AG09319 (cell line): Measurements from ENCODE around the gene LRRFIP2.

Experiments used
- DNase-seq: peaks from one replicate; pipeline ENCODE4 v3.0.0-alpha.2; 2010; ENCODE audit warnings: low read depth; ENCODE audit errors: extremely low read depth
- TF ChIP-seq, protein P1 (sequence below): IDR thresholded peaks from 2 replicates; pipeline ENCODE4 v1.5.1; 2011; ENCODE audit warnings: low read depth, mild to moderate bottlenecking, inconsistent platforms, low read length, moderate library complexity

LRRFIP2 gene

GRCh38 chr3:37028329-37028728, 146.1 kb downstream of the LRRFIP2 start:
- DNase-seq, result no peak
- TF ChIP-seq, protein P1, sequence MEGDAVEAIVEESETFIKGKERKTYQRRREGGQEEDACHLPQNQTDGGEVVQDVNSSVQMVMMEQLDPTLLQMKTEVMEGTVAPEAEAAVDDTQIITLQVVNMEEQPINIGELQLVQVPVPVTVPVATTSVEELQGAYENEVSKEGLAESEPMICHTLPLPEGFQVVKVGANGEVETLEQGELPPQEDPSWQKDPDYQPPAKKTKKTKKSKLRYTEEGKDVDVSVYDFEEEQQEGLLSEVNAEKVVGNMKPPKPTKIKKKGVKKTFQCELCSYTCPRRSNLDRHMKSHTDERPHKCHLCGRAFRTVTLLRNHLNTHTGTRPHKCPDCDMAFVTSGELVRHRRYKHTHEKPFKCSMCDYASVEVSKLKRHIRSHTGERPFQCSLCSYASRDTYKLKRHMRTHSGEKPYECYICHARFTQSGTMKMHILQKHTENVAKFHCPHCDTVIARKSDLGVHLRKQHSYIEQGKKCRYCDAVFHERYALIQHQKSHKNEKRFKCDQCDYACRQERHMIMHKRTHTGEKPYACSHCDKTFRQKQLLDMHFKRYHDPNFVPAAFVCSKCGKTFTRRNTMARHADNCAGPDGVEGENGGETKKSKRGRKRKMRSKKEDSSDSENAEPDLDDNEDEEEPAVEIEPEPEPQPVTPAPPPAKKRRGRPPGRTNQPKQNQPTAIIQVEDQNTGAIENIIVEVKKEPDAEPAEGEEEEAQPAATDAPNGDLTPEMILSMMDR, result no peak

DNA sequence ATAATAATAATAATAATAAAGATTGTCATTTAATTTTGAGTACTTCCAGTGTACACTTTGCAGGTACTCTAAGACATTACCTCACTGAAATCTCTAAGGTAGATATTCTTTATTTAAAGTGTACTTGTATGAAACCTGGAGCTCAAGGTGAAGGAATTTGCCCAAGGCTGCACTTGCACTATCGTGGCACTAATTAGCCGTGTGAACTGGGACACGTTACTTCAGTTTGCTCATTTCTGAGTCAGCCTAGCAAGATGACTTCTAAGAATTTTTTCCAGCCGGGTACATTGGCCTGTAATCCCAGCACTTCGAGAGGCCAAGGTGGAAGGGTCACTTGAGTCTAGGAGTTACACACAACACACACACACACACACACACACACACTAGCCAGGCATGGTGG, 147.5 kb downstream of the LRRFIP2 start:
- TF ChIP-seq, protein P1, result no peak
- DNase-seq, result no peak

DNA sequence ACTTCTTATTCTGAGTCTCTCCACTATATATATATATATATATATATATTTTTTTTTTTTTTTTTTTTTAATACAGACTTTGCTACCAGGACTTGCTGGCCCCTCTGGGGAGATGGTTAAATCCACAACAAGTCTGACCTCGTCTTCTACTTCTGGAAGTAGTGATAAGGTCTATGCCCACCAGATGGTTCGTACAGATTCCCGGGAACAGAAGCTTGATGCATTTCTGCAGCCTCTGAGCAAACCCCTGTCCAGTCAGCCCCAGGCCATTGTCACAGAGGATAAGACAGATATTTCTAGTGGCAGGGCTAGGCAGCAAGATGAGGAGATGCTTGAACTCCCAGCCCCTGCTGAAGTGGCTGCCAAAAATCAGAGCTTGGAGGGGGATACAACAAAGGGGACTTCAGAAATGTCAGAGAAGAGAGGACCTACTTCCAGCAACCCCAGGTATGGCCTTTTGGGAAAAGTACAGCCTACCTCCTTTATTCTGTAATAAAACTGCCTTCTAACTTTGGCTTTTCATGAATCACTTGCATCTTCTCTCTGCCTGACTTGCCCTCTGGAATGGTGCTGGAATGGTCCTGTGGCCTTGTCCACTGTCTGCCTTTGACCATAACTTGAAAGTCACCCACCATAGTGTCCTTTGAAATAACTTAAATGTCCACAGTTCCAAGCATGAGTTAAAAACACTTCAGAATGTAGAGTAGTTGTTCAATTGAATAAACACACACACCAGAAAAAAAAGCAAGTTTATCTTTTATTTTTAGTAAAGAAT, 148.6 kb downstream of the LRRFIP2 start:
- DNase-seq, result no peak
- TF ChIP-seq, protein P1, result no peak

DNA sequence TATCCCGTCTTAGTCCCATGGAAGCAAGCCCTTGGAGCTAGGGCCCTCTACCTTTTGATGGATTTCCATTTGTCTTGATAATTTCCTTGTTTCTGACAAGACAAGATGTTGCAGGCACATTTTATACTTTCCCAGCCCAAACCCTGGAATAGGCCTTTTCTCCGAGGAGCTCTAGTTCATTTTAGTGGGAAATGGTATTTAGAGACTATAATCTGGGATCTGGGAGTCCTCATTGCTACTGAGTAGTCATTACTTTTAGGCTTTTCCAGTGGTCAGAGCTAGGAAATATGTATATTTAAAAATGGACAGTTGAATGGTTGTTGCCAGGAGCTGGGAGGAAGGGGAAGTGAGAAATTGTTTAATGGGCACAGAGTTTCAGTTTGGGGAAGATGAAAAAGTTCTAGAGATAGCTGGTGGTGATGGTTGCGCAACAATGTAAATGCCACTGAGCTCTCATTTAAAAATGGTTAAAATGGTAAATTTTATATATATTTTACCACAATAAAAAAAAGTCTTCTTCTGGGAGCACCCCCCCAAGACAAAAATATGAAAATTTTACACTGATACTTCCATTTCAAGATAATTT, 149.5 kb downstream of the LRRFIP2 start:
- TF ChIP-seq, protein P1, result no peak
- no peak for DNase-seq

DNA sequence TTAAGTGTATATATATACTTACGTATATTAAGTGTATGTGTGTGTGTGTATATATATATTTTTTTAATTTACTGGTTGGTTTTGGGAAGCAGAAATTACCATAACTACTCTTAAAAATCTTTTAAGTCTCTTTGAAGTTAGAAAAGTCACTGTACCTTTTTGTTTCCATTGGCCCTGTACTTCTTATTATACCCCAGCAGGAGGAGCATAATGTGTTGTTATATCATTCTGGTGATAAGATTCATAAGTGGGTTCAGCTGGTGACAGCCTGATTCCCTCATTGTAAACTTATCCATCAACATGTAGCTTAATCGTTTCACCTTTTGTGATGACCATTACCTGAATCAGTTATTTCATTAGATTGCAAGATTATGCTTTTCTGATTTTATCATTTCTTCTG, 150.3 kb downstream of the LRRFIP2 start:
- no peak for DNase-seq
- TF ChIP-seq, protein P1, result peak; percentile 44

DNA sequence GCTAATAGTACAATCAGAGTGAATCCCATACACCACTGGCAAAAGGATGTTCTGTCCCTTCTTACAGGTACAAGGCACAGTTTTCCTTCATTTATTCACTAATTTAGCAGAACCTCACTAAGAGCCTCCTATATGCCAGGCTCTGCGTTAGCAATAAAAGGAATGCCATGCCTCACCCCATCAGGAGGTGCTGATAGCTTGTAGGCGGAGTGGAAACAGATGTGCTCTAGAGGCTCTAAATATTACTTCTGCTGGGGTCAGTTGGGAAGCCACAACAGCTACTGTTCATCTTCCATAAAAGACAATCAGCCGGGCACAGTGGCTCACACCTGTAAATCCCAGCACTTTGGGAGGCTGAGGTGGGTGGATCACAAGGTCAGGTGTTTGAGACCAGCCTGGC, 156.7 kb downstream of the LRRFIP2 start:
- TF ChIP-seq, protein P1, result no peak

DNA sequence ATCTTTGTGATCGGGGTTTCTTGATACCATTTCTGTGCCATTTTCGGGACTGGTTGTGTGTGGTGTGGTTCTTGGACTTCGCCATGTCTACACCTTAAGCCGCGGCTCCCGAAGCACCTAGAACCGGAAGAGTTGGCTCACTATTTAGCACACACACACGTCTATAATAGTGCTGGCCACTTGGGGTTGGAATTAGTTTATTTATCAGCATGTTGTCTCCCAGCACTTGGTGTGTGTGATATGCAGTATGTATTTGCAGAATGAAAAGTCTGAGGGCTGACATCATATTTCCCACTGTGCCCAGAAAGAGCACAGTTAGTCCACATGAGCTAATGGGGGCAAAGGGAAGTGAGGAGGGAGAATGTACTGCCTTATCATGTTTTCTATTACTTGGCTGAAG, 157.5 kb downstream of the LRRFIP2 start:
- TF ChIP-seq, protein P1, result no peak
- DNase-seq, result no peak

More for the DNA sequence above, 156.7 kb downstream of the LRRFIP2 start:
- no peak for DNase-seq
